Memory B cell (primary cell): Measurements from ENCODE around the gene CALB2.

Experiments
- ATAC-seq: fragments of 150-1000 bp; cut with Tn5 transposase; 2 replicates; pipeline ENCODE4 v1.10.0; 2021; ENCODE audit warnings: low read depth, mild to moderate bottlenecking, moderate library complexity
- DNase-seq, 2 donors: peaks; one replicate each; pipeline ENCODE4 v3.0.0; 2022; ENCODE audit warnings: low spot score in 2 of 2
- H3K27ac Mint-ChIP-seq: one replicate; pipeline ENCODE4 v1.8.0; 2022; ENCODE audit warnings: mild to moderate bottlenecking, moderate library complexity, mixed read lengths
- H3K27me3 Mint-ChIP-seq: one replicate; pipeline ENCODE4 v1.8.0; 2022; ENCODE audit warnings: mixed read lengths
- H3K36me3 Mint-ChIP-seq: one replicate; pipeline ENCODE4 v1.8.0; 2022; ENCODE audit warnings: mild to moderate bottlenecking, mixed read lengths
- H3K4me1 Mint-ChIP-seq: one replicate; pipeline ENCODE4 v1.8.0; 2022; ENCODE audit warnings: mixed read lengths
- H3K4me3 Mint-ChIP-seq: one replicate; pipeline ENCODE4 v1.8.0; 2022; ENCODE audit warnings: mild to moderate bottlenecking, moderate library complexity, mixed read lengths
- H3K9me3 Mint-ChIP-seq: one replicate; pipeline ENCODE4 v1.8.0; 2022; ENCODE audit warnings: mixed read lengths

Gene CALB2

GRCh38 chr16:71431176-71431575 is 72.7 kb downstream of the CALB2 start:
- Mint-ChIP-seq H3K9me3 (peaks cover 6% of the 10 kb centered on the region), H3K27ac (no peak overlapping the region), H3K4me3 (no peak overlapping the region), H3K36me3 (peaks cover 2% of the 10 kb centered on the region), H3K4me1 (peaks cover 5% of the 10 kb centered on the region), H3K27me3 (peaks cover 15% of the 10 kb centered on the region)
- DNase-seq (no peak), ATAC-seq (no peak)

DNA sequence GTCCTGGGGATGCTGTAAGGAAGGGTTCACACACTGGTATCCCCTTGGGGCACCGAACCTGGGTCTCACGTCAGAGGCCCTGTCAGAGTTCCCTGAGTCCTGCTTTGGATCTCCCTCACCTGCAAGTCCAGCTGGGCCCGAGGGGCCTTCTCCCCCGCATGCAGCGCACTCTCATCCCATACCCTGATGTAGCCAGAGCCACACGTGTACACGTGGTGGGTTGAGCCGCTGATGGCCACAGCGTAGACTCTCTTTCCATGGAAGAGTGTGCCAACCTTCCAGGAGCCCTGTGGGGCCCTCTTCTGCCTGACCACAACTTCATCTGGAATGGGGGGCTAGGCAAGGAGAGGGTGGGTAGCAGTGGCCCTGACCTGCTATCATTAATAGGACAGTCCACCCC is 73.5 kb downstream of the CALB2 start:
- H3K9me3 Mint-ChIP-seq: peaks cover 6% of the 10 kb centered on the region
- no peak for DNase-seq
- peaks cover 11% of the 10 kb centered on the region for H3K27me3 Mint-ChIP-seq
- H3K4me3 Mint-ChIP-seq: no peak overlapping the region
- no peaks in the 10 kb centered on the region for H3K4me1 Mint-ChIP-seq
- H3K36me3 Mint-ChIP-seq: peaks cover 2% of the 10 kb centered on the region
- ATAC-seq: no peak
- H3K27ac Mint-ChIP-seq: no peak overlapping the region

DNA sequence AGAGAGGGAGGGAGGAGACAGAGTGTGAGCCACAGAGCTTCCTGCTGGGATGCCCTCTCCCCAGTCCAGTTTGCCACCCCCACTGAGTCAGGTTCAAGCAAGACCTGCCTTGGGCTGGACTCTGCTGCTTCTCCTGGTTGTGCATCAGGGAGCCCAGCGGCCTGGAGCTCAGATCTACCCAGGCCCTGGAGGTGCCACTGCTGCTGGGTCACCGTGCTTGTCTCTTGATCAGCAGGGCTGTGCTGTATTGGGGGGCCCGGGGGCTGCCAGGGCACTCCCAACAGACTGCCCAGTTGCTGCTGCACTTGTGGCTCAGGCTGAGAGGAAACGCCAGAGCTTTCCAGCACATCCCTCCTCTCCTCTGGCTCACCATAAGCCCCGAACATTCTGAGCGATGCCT is 74.4 kb downstream of the CALB2 start:
- Mint-ChIP-seq H3K27ac (no peak overlapping the region), H3K4me3 (no peak overlapping the region), H3K4me1 (no peaks in the 10 kb centered on the region), H3K9me3 (peaks cover 6% of the 10 kb centered on the region), H3K27me3 (peaks cover 14% of the 10 kb centered on the region), H3K36me3 (peaks cover 2% of the 10 kb centered on the region)
- no peak for ATAC-seq
- DNase-seq: no peak

DNA sequence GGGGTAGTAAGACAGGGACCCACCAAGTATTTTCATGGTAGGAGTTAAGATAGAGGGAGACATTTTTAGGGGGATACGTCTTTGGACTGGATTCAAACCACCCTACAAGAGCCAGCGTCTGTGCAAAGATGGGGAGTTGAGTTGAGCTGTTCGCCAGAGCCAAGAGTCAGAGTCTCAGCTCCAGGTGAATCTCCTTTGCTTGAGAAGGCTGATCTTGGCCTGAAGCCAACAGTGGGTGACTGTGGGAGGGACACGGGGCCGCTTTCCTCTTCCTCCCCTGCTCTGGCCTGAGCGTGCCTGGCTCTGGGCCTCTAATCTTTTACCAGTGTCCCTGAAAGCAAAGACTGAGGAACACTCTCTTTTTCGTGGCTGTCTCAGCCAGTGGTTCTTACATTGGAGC is 78.0 kb downstream of the CALB2 start:
- Mint-ChIP-seq H3K27ac (no peak overlapping the region), H3K27me3 (peaks cover 13% of the 10 kb centered on the region), H3K36me3 (no peaks in the 10 kb centered on the region), H3K4me1 (no peaks in the 10 kb centered on the region), H3K4me3 (no peak overlapping the region), H3K9me3 (peaks cover 2% of the 10 kb centered on the region)
- ATAC-seq (no peak), DNase-seq (no peak)

DNA sequence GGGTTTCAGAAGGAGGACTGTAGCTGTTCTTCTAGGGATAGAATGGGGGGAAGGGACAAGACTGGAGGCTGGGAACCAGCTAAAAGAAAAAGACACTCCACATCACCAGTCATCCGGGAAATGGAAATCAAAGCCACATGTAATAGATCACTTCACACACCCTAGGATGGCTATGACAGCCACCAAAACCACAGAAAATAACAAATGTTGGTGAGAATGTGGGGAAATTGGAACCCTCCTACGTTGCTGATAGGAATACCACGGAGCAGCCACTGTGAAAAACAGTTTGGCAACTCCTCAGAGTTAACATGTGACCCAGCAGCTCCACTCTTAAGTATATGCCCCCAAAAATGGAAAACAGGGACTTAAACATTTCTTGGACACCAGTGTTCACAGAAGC is 81.0 kb downstream of the CALB2 start:
- no peaks in the 10 kb centered on the region for H3K36me3 Mint-ChIP-seq
- peaks cover 10% of the 10 kb centered on the region for H3K27me3 Mint-ChIP-seq
- no peak overlapping the region for H3K27ac Mint-ChIP-seq
- no peak overlapping the region for H3K4me3 Mint-ChIP-seq
- DNase-seq: no peak
- H3K9me3 Mint-ChIP-seq: peaks cover 6% of the 10 kb centered on the region
- ATAC-seq: no peak
- no peaks in the 10 kb centered on the region for H3K4me1 Mint-ChIP-seq
